SK-N-MC (cell line): ENCODE measurements around the gene PDPR.
"Not testable (repeated sequence)": the region's sequence is repeated elsewhere in the genome, so short reads cannot be mapped to it uniquely, and the experiment has no call there.

Source experiments
- DNase-seq: peaks from one replicate; pipeline ENCODE4 v3.0.0-alpha.2; 2011; ENCODE audit warnings: low read depth, low spot score
- H3K27ac ChIP-seq: fragments of 200-600 bp; sonication (generic); 2 replicates; pipeline ENCODE4 v1.5.1; 2016; ENCODE audit warnings: mixed run types
- H3K36me3 ChIP-seq: fragments of 200-600 bp; sonication (generic); 2 replicates; pipeline ENCODE4 v1.6.1; 2017; ENCODE audit warnings: antibody characterized with exemption, low read length, mixed read lengths; ENCODE audit not compliant: insufficient read depth
- H3K4me3 ChIP-seq: fragments of 200-600 bp; sonication (generic); 2 replicates; pipeline ENCODE4 v1.5.1; 2016
- H3K9ac ChIP-seq: fragments of 200-600 bp; sonication (generic); 2 replicates; pipeline ENCODE4 v1.8.0; 2017; ENCODE audit warnings: mixed run types, mixed read lengths; ENCODE audit not compliant: insufficient read length
- H3K9me3 ChIP-seq: fragments of 200-600 bp; sonication (generic); 2 replicates; pipeline ENCODE4 v1.6.1; 2017; ENCODE audit warnings: low read depth, mild to moderate bottlenecking, antibody characterized with exemption, low read length, moderate library complexity, mixed read lengths
- EZH2 ChIP-seq: fragments of 200-600 bp; sonication (generic); IDR thresholded peaks from one replicate; pipeline ENCODE4 v1.6.1; 2017; ENCODE audit warnings: antibody characterized with exemption
- FOXP2 ChIP-seq: optimal IDR thresholded peaks from 2 replicates; pipeline ENCODE3; 2011; ENCODE audit warnings: mild to moderate bottlenecking, moderate library complexity; ENCODE audit not compliant: insufficient read depth; ENCODE audit errors: extremely low read length, control extremely low read depth
- POLR2AphosphoS5 ChIP-seq: IDR thresholded peaks from 2 replicates; pipeline ENCODE4 v1.6.1; 2012; ENCODE audit warnings: mild to moderate bottlenecking, low read depth, low read length, borderline replicate concordance

PDPR gene

DNA sequence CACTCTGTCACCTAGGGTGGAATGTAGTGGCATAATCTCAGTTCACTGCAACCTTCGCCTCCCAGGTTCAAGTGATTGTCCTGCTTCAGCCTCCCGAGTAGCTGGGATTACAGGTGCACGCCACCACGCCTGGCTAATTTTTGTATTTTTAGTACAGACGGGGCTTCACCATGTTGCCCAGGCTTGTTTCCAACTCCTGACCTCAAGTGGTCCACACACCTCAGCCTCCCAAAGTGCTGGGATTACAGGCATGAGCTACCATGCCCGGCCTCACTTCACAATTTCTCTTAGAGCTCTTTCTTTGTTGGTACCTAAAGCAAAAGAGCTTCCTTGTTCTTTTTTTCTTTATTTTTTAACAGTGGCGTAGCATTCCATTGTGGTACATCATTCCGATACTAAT lies 35.2 kb downstream of the PDPR start:
- not testable (repeated sequence) for H3K9me3 ChIP-seq, H3K4me3 ChIP-seq, H3K9ac ChIP-seq, H3K36me3 ChIP-seq, H3K27ac ChIP-seq, DNase-seq

DNA sequence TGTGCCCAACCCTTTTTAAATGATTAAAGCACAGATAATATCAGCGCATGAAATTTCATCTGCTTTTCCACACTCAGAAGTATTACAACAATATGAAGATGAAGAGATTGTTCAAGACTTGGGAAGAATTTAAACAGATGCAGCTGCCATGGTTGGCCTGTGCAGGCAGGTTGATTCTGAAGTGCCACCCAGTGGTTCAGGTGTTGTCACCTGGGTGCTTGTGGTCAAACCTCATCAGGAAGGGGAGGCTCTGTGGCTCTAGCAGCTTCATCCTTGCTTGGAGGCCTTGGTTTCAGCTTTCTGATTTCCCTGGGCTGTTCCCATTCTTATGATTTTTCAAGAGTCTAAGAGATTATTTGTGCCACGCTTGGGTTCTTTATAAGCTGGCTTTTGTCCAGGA lies 37.3 kb downstream of the PDPR start:
- Histone ChIP-seq H3K27ac (no peak overlapping the region), H3K9ac (no peak overlapping the region), H3K36me3 (no peaks in the 10 kb centered on the region; the same call in 1 of the 2 replicates), H3K4me3 (no peak overlapping the region), H3K9me3 (no peaks in the 10 kb centered on the region)
- no peak for DNase-seq
- no peak for TF ChIP-seq FOXP2
- TF ChIP-seq EZH2, result no peak
- TF ChIP-seq POLR2AphosphoS5, result no peak

DNA sequence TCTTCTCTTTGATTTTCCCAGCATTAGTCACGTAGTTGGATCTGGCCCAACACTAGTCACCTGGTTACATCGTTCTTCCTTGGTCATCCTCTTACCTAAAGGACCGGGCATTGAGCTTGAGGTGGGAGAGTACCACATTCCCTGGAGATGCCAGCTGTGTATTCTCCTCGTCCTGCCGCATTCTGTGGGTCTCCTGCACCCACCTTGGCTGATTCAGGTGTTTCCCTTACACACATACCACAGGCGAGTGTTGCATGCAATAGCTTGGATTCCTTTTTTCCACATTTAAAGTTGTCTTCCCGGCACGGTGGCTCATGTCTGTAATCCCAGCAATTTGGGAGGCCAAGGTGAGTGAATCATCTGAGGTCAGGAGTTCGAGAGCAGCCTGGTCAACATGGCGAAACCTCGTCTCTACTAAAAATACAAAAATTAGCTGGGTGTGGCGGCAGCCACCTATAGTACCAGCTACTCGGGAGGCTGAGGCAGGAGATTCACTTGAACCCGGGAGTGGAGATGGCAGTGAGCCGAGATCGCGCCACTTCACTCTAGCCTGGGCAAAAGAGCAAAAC lies 37.9 kb downstream of the PDPR start:
- DNase-seq, result no peak
- Histone ChIP-seq H3K4me3 (no peak overlapping the region), H3K9ac (no peak overlapping the region), H3K36me3 (no peaks in the 10 kb centered on the region; the same call in 1 of the 2 replicates), H3K9me3 (no peaks in the 10 kb centered on the region), H3K27ac (no peak overlapping the region)
- TF ChIP-seq EZH2 (no peak), POLR2AphosphoS5 (no peak), FOXP2 (no peak)

DNA sequence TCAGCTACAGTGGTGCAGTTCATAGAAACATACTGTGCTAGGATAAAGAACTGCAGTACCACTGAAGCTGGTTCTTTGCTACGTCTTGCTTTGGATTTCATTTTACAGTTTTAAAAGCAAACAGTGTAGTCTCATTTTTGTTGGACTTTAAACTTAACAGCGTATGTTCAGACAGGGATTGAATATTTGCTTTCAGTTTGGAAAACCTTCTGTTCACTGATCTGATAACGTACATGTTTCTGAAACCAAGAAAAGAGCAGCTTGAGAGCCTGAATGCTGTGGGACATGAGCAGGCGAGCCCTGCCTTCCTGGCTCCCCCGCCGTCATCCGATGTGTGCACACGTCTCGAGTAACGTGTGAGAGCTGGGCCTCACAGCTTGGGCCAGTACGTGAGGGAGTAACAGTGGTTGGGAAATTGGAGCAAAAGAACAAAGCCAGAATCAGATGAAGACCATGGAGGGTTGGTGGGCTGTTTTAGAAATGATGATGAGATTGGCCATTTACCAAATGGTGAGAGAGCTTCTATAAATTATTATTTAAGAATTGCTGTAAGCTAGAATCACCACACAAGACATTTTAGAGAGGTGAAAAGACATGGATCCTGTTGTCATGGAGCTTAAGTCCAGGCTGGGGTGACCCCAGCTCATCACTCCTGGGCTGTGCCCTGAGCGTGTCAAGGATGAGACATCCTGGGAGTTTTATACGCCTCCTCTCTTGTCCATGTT lies 38.6 kb downstream of the PDPR start:
- TF ChIP-seq POLR2AphosphoS5 (no peak), FOXP2 (no peak), EZH2 (no peak)
- DNase-seq, result no peak
- Histone ChIP-seq H3K9ac (no peak overlapping the region), H3K4me3 (no peak overlapping the region), H3K27ac (no peak overlapping the region), H3K36me3 (no peaks in the 10 kb centered on the region; the same call in 1 of the 2 replicates), H3K9me3 (no peaks in the 10 kb centered on the region)

DNA sequence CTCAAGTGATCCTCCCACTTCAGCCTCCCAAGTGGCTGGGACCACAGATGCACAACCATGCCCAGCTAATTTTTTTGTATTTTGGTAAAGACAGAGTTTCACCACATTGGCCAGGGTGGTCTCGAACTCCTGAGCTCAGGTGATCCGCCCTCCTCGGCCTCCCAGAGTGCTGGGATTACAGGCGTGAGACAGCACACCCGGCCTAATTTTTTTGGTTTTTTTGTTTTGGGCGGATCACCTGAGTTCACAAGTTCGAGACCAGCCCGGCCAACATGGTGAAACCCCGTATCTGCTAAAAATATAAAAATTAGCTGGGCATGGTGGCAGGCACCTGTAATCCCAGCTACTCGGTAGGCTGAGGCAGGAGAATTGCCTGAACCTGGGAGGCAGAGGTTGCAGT lies 40.6 kb downstream of the PDPR start:
- not testable (repeated sequence) for H3K27ac ChIP-seq, H3K9ac ChIP-seq, H3K9me3 ChIP-seq, H3K4me3 ChIP-seq, H3K36me3 ChIP-seq, DNase-seq

DNA sequence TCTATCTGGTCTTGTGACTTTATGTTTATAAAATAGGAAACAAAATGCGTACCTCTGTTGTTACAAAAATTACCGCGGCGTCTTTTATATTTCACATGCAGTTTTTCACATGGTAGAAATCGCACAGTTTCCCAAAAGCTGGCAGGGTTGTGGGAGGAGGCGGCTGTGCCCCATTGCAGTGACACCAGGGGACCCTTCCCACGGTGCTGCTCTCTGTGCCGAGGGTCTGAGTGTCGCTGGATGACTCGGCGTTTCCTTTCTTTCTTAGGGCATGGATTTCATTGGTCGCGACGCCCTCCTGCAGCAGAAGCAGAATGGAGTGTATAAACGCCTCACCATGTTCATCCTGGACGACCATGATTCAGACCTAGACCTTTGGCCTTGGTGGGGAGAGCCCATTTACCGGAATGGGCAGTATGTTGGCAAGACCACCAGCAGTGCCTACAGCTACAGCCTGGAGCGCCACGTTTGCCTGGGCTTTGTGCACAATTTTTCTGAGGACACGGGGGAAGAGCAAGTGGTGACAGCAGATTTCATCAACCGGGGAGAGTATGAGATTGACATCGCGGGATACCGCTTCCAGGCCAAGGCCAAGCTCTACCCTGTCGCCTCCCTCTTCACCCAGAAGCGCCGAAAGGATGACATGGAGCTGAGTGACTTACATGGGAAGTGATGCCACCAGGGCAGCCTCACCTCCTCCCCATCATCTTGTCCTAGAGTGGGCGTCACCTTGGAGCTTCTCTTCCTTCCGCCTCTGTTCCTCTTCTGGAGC lies 42.3 kb downstream of the PDPR start:
- DNase-seq, result no peak
- H3K27ac ChIP-seq, result no peak overlapping the region
- H3K9me3 ChIP-seq, result no peaks in the 10 kb centered on the region
- H3K4me3 ChIP-seq, result no peak overlapping the region
- no peaks in the 10 kb centered on the region; the same call in 1 of the 2 replicates for H3K36me3 ChIP-seq
- no peak overlapping the region for H3K9ac ChIP-seq
- TF ChIP-seq EZH2 (no peak), POLR2AphosphoS5 (no peak), FOXP2 (no peak)

DNA sequence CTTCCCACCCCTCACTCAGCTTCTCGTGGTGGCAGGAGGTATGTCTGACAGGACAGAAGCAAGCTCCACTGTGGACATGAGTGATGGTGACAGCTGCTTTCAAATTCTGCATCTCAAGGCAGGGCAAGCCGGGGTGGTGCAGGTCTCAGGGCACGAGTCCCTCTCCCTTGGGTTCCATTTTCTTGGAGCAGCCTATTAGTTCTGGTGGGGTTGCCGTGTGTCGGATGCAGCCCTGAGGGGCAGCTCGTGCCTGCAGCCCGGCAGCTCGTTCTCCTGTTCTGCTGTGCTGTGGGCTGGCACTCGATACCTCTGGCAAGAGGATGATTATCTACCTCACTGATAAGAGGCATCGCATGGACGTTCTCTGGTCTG lies 43.0 kb downstream of the PDPR start:
- TF ChIP-seq FOXP2, result no peak
- no peak for TF ChIP-seq EZH2
- TF ChIP-seq POLR2AphosphoS5, result no peak
- no peak overlapping the region for H3K9ac ChIP-seq
- no peak overlapping the region for H3K4me3 ChIP-seq
- no peaks in the 10 kb centered on the region; the same call in 1 of the 2 replicates for H3K36me3 ChIP-seq
- H3K9me3 ChIP-seq, result no peaks in the 10 kb centered on the region
- no peak for DNase-seq
- no peak overlapping the region for H3K27ac ChIP-seq

DNA sequence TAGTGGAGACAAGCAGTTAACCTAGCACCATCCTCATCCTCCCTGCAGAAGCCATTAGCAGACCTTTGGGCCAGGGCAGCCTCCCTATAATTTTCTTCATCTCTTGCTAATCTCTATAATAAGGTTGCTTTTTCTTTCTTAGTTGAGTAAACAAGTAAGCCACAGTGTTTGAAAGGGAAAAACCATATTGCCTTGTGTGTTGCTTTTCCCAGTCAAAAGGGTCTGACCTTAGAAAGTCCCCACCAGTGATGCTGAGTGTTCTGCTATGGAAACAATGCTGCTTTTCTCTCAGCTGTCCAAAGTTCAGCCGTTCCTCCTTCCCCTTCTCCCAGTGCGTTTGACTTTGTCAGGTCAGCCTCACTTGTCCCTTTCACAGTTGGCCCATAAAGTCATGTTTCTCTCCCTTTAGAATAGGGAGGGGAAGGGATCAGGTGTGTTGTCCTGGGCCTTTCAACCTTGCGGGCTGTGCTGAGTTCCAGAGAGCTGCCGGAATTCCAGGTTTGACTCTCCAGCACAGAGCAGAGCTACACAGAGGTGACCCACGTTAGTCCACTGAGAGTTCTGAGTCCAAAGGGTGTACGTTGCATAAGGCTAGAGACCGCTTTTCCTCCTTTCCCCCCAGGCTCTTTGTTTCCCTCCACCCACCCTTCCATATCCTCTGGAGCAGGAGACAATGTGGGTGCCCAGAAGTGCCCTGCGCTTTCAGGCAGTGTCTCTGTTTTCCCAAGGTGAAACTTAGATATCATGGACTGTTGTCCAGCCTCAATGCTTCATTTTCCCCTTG lies 43.5 kb downstream of the PDPR start:
- no peak for DNase-seq
- no peak for TF ChIP-seq EZH2
- TF ChIP-seq FOXP2, result no peak
- no peak for TF ChIP-seq POLR2AphosphoS5
- no peaks in the 10 kb centered on the region; the same call in 1 of the 2 replicates for H3K36me3 ChIP-seq

More for the DNA sequence above, 43.5 kb downstream of the PDPR start:
- Histone ChIP-seq H3K9ac (no peak overlapping the region), H3K9me3 (no peaks in the 10 kb centered on the region), H3K4me3 (no peak overlapping the region), H3K27ac (no peak overlapping the region)
